GM19025 (cell line): ENCODE results near the gene SEPHS1.

Experiments used
- ATAC-seq: cut with Tn5 transposase; IDR thresholded peaks from one replicate; pipeline ENCODE4 v1.9.1; 2021; ENCODE audit warnings: mild to moderate bottlenecking, low read depth, moderate library complexity; ENCODE audit not compliant: unreplicated experiment

Gene SEPHS1

GRCh38 chr10:13365831-13366230 lies 17.7 kb upstream of the SEPHS1 start:
- ATAC-seq = no peak

GRCh38 chr10:13365243-13365642 lies 17.1 kb upstream of the SEPHS1 start:
- no peak for ATAC-seq

GRCh38 chr10:13360587-13360986 lies 12.5 kb upstream of the SEPHS1 start:
- ATAC-seq = no peak

GRCh38 chr10:13356392-13356791 lies 8.3 kb upstream of the SEPHS1 start:
- ATAC-seq = no peak

DNA sequence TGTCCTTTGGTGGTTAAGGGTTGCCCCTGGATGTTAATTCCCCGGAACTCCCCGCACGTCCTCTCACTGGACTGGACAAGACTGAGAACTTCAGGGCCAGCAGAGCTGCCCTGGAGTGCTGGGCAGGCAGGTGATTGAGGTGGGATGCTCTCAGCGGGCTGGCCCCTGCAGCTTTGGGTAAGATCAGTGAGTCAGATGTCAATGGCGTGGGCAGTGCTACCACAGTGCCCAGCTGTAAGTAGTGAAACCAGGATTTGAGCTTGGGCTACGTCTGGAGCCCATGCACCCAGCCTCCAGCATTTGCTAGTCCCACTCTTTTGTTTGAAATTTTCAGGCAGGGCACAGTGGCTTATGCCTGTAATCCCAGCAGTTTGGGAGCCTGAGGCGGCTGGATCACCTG lies 6.7 kb upstream of the SEPHS1 start:
- no peak for ATAC-seq

DNA sequence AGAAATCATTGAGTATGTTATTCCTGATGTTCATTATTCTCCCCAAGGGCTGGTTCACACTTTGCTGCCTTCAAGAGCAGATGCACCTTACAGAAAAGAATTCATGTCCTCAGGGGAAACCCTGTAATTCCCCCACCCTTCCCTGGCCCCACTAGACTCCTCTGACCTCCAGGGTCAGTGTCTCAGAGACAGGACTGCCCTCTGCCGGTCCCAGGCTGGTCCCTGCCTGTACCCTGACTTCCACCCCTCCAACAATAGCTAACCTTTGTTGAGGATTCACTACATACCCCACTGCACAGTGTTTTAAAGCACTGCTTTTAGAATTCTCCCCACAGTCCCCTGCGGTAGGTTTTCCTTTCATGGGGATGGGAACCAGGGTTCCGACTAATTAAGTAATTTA lies 4.4 kb upstream of the SEPHS1 start:
- no peak for ATAC-seq

GRCh38 chr10:13351340-13351915 lies 3.3 kb upstream of the SEPHS1 start:
- no peak for ATAC-seq

GRCh38 chr10:13349463-13350274 lies 1.6 kb upstream of the SEPHS1 start:
- no peak for ATAC-seq

DNA sequence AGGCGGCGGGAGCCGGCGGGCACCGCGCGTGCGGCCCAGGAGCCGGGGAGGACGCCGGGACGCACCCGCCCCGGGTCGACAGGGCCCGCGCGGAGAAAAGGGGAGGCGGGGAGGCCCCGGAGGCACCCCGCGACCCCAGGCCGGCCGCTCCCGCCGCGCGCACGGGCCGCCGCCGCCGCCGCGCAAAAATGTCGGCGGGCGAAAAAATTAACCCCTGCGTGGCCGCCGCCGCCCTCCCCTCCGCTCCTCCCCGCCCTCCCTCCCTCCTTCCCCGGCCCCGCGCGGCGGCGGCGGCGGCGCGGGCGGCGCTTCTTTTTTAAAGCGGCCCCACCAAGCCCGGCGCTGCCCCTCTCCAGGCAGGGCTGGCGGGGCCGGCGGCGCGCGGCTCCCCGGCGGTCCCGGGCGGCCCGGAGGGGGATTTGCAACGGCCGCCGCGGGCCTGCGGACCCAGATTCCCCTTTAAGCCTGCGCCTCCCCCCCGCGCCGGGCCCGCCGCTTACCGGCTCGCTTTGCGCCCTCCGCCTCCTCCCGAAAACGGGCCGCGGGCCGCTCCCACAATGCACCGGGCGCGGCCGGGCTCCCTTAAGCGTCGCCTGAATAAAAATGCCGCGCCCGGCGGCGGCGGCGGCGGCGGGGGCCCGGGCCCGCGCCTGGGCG lies 465 bp downstream of the SEPHS1 start:
- ATAC-seq = peak; percentile 54

DNA sequence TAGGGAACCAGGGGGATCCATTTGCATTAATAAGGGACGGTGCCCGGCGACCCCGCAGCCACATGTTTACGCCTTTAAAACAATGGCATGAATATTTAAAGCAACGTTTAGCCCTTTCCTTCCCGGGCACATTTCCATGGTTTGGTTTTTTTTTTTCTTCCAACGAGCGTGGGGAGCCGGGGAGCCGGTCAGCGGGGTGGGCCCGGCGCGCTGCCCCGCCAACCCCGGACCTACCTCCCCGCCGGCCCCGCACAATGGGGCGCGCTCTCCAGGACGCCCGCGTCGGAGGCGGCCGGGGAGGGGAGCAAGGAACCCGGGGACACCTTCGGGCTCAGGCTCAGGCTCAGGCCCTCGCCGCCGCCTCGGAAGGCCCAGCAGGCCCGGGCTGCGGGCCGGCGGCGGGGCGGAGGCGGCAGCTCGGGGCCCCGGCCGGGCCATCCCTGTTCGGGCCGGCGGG lies 1.0 kb downstream of the SEPHS1 start:
- ATAC-seq = peak; percentile 25

GRCh38 chr10:13346283-13347042 lies 1.6 kb downstream of the SEPHS1 start:
- no peak for ATAC-seq

GRCh38 chr10:13340626-13341376 lies 7.3 kb downstream of the SEPHS1 start:
- peak; percentile 87 for ATAC-seq

DNA sequence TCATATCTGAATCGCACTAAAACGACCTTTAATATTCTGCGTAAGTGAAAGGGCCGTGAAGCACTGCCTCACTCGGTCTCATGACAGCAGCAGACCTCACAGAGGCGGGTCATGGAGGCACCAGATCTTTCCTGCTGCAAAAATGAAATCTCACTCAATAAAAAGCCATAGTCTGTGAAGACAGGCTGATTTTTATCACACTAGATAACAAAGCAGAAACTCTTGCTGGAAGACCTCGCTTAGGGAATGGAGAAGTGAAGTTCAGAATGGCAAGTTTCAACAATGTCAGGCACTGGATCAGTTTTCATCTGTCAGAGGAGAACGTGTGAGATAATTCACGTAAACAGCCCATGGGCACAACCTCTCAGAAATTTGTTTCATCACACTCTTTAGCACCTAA lies 8.0 kb downstream of the SEPHS1 start:
- ATAC-seq = no peak

- no peak for ATAC-seq
Observed at GRCh38 chr10:13338390-13339110, 9.5 kb downstream of the SEPHS1 start.

DNA sequence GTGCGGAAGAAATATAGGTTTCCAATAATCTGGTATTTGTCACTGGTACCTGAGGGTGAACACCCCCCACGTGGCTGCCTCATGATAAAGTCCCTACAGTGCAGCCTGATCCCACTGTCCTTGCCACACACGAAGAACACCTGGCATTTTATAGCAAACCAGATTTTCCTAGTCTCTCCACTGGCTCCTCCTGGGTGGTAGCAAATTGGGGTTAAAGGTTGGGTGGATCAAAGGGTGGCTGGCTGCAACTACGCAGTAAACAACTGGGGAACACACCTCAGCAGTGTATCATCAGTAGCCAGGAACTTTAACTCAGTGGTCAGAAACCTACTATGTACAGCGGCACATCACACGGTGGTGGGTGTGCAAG lies 10.3 kb downstream of the SEPHS1 start:
- ATAC-seq = no peak

- ATAC-seq = no peak
Observed at GRCh38 chr10:13337128-13337826, 10.8 kb downstream of the SEPHS1 start.

GRCh38 chr10:13335881-13336280 lies 12.2 kb downstream of the SEPHS1 start:
- no peak for ATAC-seq

DNA sequence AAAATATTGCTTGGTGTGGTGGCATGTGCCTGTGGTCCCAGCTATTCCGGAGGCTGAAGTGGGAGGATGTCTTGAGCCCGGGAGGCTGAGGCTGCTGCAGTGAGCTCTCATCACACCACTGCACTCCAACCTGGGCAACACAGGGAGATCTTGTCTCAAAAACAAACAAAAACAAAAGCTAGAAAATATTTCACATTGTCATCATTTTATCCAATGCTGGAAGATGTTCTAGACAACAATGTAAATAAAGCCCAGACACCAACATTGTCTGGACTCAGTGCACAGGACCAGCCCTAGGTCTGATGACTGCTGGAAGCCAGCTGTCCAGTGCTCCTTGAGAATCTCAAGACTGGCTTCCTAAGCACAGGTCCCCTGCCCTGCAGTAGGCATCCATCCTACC lies 13.5 kb downstream of the SEPHS1 start:
- ATAC-seq = no peak

- ATAC-seq = no peak
Observed at GRCh38 chr10:13331646-13332045, 16.4 kb downstream of the SEPHS1 start.
